Peyer's patch (tissue), 4 donors: ENCODE data around the gene TM4SF18. TPM values are rescaled to one million over a fixed set of nuclear protein-coding genes. Genes with fewer than 3 reads are reported as not detected.

Experiments used
- DNase-seq, 3 donors: peaks; one replicate each; pipeline ENCODE4 v3.0.0-alpha.2; 2017 to 2019
- H3K27ac ChIP-seq, 4 donors: fragments of 200-600 bp; sonication (generic); one replicate each; pipeline ENCODE4 v1.5.1; 2016 to 2019
- H3K27me3 ChIP-seq, 2 donors: fragments of 200-600 bp; sonication (generic); one replicate each; pipeline ENCODE4 v1.5.1; 2019
- H3K36me3 ChIP-seq, 3 donors: fragments of 200-600 bp; sonication (generic); one replicate each; pipeline ENCODE4 v1.5.1; 2016 to 2019
- H3K4me1 ChIP-seq, 4 donors: fragments of 200-600 bp; sonication (generic); one replicate each; pipeline ENCODE4 v1.5.1; 2016 to 2019
- H3K4me3 ChIP-seq, 4 donors: fragments of 200-600 bp; sonication (generic); 1 replicate in 3 of 4; 2 replicates in 1 of 4; pipeline ENCODE4 v1.5.1; 2016 to 2019; ENCODE audit warnings: mild to moderate bottlenecking in 1 of 4
- H3K9me3 ChIP-seq, 4 donors: fragments of 200-600 bp; sonication (generic); one replicate each; pipeline ENCODE4 v1.5.1; 2016 to 2019; ENCODE audit warnings: mild to moderate bottlenecking in 1 of 4
- POLR2A ChIP-seq, 2 donors: fragments of 450-650 bp; IDR thresholded peaks; one replicate each; pipeline ENCODE4 v1.5.1; 2017; ENCODE audit warnings: antibody characterized with exemption in 2 of 2, mild to moderate bottlenecking in 2 of 2, moderate library complexity in 2 of 2
- total RNA-seq, 4 donors: library from RNA; depleted of rRNA; stranded (reverse); fragments of >200 nt; gene quantifications; one replicate each; pipeline ENCODE4 v1.1.0, GENCODE V29; 2016
- TF ChIP-seq, protein P1 (sequence below), 6 experiments: fragments of 450-650 bp in 4 of 6; fragments of 200-600 bp in 2 of 6; sonication (generic) in 1 of 6; IDR thresholded peaks; one replicate each; pipeline ENCODE4 v1.5.1; 2017 to 2019; ENCODE audit warnings: antibody characterized with exemption in 6 of 6, mild to moderate bottlenecking in 3 of 6, moderate library complexity in 1 of 6

Gene TM4SF18
- total RNA-seq, 4 donors from 2014 or later, result 1.1 to 6.6 (median 3.3) TPM

DNA sequence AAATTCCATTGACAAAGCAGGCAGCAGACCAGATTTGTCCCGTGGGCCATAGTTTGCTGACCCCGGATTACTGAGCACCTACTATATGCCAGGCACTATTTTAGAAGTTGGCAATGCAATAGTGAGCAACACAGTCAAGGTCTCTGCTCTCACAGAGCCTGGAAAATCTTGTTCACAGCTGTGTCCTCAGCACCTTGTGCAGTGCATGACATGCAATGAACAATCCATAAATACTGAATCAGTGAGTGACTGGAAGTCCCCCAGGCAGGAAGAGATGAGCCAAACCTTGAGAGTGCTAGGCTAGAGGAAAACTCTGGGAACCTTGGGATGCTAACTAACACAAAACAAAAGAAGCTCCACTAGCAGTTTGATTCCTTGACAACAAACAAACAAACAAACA, 29.6 kb upstream of the TM4SF18 start:
- no peak for DNase-seq
- Histone ChIP-seq H3K4me3 (no peak overlapping the region), H3K27me3 (no peaks in the 10 kb centered on the region), H3K27ac (no peak overlapping the region), H3K36me3 (no peaks in the 10 kb centered on the region), H3K9me3 (no peaks in the 10 kb centered on the region), H3K4me1 (no peaks in the 10 kb centered on the region)
- TF ChIP-seq POLR2A (IDR thresholded peaks at IDR 0.05), result no peak
- TF ChIP-seq, protein P1, sequence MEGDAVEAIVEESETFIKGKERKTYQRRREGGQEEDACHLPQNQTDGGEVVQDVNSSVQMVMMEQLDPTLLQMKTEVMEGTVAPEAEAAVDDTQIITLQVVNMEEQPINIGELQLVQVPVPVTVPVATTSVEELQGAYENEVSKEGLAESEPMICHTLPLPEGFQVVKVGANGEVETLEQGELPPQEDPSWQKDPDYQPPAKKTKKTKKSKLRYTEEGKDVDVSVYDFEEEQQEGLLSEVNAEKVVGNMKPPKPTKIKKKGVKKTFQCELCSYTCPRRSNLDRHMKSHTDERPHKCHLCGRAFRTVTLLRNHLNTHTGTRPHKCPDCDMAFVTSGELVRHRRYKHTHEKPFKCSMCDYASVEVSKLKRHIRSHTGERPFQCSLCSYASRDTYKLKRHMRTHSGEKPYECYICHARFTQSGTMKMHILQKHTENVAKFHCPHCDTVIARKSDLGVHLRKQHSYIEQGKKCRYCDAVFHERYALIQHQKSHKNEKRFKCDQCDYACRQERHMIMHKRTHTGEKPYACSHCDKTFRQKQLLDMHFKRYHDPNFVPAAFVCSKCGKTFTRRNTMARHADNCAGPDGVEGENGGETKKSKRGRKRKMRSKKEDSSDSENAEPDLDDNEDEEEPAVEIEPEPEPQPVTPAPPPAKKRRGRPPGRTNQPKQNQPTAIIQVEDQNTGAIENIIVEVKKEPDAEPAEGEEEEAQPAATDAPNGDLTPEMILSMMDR (IDR thresholded peaks at IDR 0.05), result no peak

DNA sequence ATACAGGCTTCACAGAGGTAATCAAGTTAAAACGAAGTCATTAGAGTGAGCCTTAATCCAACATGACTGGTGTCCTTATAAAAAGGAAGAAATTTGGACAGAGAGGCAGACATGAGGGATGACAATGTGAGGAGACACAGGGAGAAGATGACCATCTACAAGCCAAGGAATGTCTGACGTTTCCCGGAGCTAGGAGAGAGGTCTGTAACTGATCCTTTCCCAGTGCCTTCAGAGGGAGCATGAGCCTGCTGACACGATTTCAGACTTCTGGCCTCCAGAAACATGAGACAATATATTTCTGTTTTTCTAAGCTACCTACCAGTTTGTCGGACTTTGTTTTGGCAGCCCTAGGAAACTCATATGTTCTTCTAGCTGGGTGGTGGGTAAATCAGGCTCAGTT, 28.9 kb upstream of the TM4SF18 start:
- Histone ChIP-seq H3K27ac (no peak overlapping the region), H3K4me3 (no peak overlapping the region), H3K36me3 (no peaks in the 10 kb centered on the region), H3K27me3 (no peaks in the 10 kb centered on the region), H3K9me3 (no peaks in the 10 kb centered on the region), H3K4me1 (no peaks in the 10 kb centered on the region)
- no peak for DNase-seq
- TF ChIP-seq POLR2A (IDR thresholded peaks at IDR 0.05), result no peak
- TF ChIP-seq, protein P1 (IDR thresholded peaks at IDR 0.05), result no peak

DNA sequence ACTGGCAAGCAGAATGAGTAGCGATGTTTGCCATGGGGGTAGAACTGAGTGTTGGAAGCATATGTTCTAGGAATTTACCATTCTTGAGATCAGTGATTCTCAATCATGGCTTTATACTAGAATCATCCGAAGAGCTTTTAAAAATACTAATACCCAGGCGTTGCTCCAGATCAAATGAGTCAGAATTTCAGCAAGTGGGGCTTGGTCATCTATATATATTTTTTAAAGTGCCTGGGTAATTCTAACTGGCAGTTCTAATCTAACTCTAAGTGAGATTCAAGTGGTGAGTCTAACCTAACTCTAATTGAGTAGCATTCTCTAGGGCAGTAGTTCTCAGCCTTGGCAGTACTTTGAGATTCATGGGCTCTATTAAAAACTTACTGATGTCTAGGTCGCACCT, 23.2 kb upstream of the TM4SF18 start:
- DNase-seq, result no peak
- no peaks in the 10 kb centered on the region for H3K4me1 ChIP-seq
- TF ChIP-seq, protein P1 (IDR thresholded peaks at IDR 0.05), result no peak
- TF ChIP-seq POLR2A (IDR thresholded peaks at IDR 0.05), result no peak
- no peaks in the 10 kb centered on the region for H3K9me3 ChIP-seq
- no peaks in the 10 kb centered on the region for H3K27me3 ChIP-seq
- H3K36me3 ChIP-seq, result no peaks in the 10 kb centered on the region
- H3K27ac ChIP-seq, result peak overlapping the region in 1 of 4 donors; percentile 31
- H3K4me3 ChIP-seq, result no peak overlapping the region

DNA sequence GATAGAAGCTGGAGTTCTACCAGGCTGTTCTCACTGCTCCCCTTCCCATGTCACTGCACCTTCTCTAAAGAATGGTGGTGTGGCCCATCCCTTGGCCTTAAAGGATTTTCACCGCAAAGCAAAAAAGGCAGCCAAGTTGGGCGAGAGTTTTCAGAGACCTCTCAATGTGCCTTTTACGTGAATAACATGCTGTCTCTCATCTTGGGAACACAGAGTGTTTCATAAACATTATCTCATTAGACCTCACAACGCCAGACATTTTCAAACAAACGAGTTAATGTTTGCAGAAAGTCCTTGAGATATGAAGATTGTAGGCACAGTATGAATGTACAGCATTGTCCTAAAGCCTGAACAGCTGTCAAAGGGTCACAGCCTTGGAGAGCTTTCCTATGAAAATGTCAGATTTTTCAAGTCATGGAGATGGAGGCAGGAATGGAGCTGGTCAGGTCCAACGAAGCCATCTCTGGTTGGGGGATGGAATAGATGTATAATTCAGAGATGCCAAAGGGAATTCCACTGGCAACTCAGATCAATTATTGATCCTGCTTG, 22.7 kb upstream of the TM4SF18 start:
- Histone ChIP-seq H3K4me3 (no peak overlapping the region), H3K36me3 (no peaks in the 10 kb centered on the region), H3K9me3 (no peaks in the 10 kb centered on the region), H3K4me1 (no peaks in the 10 kb centered on the region), H3K27ac (peak overlapping the region in 2 of 4 donors; percentile 17 to 31), H3K27me3 (no peaks in the 10 kb centered on the region)
- TF ChIP-seq POLR2A (IDR thresholded peaks at IDR 0.05), result no peak
- TF ChIP-seq, protein P1 (IDR thresholded peaks at IDR 0.05), result no peak
- no peak for DNase-seq

DNA sequence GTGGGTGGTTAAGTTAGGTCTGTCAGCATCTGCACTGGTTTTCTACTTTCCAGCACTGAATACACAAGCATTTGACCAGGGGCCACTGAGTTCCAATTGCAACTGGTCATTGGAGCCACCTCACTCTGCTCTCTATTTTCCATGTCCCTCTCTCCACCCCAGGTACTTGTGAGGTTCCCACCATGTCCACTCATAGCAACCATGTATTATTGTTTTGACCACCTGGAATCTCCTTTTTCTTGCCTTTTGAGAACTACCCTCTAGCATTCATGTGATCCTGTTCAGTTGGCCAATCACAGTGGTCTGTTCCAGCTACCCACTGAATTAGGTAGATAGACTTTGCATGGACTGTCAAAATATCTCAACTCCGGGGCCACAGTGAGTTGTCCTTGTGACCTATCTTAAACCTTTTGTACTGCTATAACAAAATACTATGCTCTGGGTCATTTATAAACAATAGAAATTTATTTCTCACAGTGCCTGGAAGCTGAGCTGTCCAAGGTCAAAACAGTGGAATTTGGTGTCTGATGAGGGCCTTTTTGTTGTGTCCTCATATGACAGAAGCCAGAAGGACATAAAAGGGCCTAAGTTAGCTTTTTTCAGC, 20.2 kb upstream of the TM4SF18 start:
- H3K27ac ChIP-seq, result peak overlapping the region in 1 of 4 donors; percentile 3

More for the DNA sequence above, 20.2 kb upstream of the TM4SF18 start:
- Histone ChIP-seq H3K36me3 (no peaks in the 10 kb centered on the region), H3K4me3 (no peak overlapping the region), H3K27me3 (no peaks in the 10 kb centered on the region), H3K9me3 (no peaks in the 10 kb centered on the region), H3K4me1 (no peaks in the 10 kb centered on the region)
- no peak for DNase-seq
- TF ChIP-seq, protein P1 (IDR thresholded peaks at IDR 0.05), result no peak
- TF ChIP-seq POLR2A (IDR thresholded peaks at IDR 0.05), result no peak
